TTC549 (cell line): ENCODE data around the gene AIF1.
"Not testable (repeated sequence)": the region's sequence is repeated elsewhere in the genome, so short reads cannot be mapped to it uniquely, and the experiment has no call there.

Experiments
- FAIRE-seq: peaks from 2 replicates; lab custom pipeline; 2012; peaks lifted over from hg19 to GRCh38; lab: Jason Lieb, UNC

The AIF1 gene

GRCh38 chr6:31580807-31581433 lies 34.1 kb upstream of the AIF1 start:
- FAIRE-seq: no peak

DNA sequence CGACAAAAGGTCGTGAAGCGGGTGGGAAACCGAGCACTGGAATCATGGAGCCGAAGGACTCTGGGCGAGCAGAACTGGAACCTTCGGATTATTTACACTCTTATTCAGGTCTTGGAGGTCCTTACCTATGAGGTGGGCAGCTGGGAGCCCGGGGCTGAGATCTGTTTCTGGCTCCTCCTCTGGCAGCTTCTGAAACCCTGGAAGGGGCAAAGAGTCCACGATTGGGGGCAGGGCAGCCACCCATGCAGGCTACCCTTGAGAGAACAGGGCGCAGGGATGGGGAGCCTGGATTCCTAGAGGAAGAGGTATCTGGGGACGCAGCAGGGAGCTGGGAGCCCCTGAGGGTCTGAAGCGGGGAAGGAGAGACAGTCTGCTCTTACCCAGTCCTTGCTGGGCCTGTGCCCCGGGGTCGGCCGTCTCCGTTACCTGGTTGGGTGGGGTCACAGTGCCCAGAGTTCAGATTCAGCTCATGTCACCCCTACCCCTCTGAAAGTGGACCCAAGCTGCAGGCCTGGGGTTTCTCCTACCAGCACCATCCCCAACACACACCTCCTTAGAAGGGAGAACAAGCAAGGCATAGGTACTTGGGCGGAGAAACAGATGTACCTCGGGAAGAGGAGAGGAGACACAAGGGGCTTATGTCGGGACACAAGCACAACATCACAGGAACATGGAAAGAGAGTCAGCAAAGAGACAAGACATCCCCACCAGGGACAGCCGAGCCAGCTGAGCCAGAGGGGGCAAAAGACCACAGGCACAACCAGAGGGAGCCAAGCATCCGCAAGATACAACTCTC lies 33.4 kb upstream of the AIF1 start:
- no peak for FAIRE-seq

GRCh38 chr6:31582230-31582643 lies 32.8 kb upstream of the AIF1 start, which contains the start of gene LTB:
TSS of gene LTB (minus strand) at chr6:31582424. CDS start at chr6:31582417, 7 bp downstream.
- no peak for FAIRE-seq

DNA sequence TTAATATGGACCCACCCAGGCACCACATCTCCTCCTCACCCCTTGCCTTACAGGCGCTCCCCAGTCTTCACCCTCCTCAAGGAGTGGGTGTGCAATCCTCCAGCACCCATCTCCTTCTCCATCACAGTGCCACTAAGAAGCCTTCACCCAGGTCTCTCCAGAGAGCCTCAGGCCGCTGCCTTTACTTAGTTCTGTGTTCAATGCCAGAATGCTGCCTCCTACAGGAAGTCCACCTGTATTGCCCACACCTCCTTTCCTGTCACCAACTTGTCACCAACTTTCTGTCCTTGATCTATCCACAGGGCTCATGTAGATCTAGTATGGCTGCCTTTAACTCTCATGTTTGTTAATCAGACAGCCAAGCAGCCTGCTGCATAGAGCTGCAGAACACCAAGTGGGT lies 29.5 kb upstream of the AIF1 start:
- FAIRE-seq: no peak

GRCh38 chr6:31586008-31586407 lies 29.0 kb upstream of the AIF1 start, which contains the start of gene LST1:
TSS of gene LST1 (plus strand) at chr6:31586277. CDS start at chr6:31587300, 1,023 bp downstream.
- no peak for FAIRE-seq

DNA sequence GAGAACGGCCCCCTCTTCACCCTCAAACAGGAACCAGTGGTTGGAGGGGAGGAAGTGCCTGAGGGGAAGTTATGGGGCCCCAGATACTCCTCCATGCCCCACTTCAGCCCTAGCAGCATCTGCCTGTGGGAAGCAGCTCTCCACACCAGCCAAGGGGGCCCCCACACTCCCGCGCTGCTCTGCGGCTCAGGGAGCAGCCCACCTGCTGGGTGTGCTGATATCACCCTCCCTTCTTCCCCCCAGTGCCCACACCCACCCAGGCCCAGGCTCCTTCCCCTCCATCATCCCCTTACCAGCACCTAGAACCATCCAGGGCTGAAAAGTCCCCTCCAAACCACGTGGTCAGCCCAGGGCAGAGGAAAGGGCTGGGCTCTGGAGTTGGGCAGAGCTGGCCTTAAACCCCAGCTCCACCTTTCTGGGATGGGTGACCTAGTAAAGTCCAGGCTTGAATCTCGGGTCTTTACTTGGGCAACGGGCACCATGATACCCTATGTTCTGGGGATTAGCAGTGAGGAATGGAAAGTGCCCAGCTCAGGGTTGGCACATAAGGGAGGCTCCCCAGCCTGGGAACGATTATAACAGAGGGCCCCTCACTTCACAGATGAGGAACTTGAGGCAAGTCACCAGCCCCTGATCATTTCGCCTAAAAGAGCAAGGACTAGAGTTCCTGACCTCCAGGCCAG lies 28.3 kb upstream of the AIF1 start:
- no peak for FAIRE-seq

DNA sequence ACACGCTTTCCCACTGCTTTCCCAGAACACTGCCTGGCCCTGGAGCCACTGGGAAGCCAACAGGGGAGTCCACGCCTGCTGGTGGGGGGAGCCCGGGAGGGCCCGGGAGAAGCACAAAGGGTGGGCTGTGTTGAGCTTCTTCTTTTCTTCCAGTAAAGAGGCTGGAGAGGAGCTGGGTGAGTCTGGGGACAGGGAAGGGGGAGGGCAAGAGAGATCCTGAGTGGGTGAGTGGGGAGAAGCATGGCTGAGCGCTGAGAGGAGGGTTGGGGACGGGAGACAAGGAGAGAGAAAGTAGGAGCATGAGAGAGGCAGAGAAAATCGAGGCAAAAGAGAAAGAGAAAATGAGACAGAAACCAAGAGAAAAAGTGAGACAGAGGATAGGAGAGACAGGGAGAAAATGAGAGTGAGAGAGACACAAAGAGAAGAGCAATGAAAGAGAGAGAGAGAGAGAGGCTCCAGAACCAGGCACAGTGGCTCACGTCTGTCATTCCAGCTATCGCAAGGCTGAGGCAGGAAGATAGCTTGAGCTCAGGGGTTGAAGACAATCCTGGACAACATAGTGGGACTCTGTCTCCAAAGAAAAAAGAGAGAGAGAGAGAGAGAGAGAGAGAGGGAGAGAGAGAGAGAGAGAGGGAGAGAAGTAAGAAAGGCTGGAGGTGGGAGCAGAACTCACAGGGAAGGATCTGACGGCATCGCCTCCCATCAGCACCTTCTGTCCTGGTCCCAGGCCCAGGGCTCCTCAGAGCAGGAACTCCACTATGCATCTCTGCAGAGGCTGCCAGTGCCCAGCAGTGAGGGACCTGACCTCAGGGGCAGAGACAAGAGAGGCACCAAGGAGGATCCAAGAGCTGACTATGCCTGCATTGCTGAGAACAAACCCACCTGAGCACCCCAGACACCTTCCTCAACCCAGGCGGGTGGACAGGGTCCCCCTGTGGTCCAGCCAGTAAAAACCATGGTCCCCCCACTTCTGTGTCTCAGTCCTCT lies 26.9 kb upstream of the AIF1 start:
- FAIRE-seq: no peak

- FAIRE-seq: no peak
Observed at GRCh38 chr6:31588871-31589650, 26.0 kb upstream of the AIF1 start.

DNA sequence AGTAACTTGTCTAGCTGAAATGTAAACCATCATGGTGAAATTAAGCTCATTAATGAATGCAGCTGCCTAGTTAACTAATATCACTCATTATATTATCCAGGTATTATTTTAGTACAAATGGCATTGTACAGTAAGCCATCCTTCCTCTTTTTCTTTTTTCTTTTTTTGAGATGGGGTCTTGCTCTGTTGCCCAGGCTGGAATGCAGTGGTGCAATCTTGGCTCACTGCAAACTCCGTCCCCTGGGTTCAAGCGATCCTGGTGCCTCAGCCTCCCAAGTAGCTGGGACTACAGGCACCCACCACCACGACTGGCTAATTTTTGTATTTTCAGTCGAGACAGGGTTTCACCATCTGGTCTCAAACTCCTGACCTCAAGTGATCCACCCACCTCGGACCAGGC lies 24.3 kb upstream of the AIF1 start:
- not testable (repeated sequence) for FAIRE-seq

DNA sequence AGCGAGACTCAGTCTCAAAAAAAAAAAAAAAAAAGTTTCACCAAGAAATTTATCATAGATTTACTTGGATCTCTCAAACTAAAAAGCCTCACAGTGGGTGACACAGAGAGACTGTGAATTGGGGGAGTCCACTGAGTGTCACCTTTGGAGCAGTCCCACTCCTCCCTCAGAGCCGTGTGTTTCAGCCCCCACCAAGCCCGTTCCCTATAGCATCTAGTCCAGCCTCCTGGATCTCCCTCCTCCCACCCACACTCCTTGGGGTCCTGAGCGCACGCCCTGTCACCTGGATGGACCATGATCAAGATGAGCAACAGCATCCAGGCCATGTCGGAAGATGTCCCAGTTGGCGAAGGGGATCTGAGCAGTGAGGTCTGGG lies 22.6 kb upstream of the AIF1 start:
- no peak for FAIRE-seq

DNA sequence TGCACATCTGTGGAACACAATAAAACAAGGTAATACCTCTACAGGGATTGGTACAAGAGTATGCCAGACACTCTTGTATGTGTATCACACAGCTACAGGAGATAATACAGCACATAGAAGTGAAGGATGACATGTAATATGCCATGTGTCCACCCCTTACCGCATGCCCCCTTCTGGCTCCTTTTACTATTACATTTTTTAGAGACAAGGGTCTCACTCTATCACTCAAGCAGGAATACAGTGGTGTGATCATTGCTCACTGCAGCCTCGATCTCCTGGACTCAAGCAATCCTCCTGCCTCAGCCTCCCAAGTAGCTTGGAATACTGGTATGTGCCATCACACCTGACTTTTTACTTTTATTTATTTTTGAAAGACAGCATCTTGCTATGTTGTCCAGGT lies 18.0 kb upstream of the AIF1 start:
- no peak for FAIRE-seq

- FAIRE-seq: no peak
Observed at GRCh38 chr6:31607317-31607716, 7.7 kb upstream of the AIF1 start.

- no peak for FAIRE-seq
Observed at GRCh38 chr6:31609519-31610406, 5.3 kb upstream of the AIF1 start.

DNA sequence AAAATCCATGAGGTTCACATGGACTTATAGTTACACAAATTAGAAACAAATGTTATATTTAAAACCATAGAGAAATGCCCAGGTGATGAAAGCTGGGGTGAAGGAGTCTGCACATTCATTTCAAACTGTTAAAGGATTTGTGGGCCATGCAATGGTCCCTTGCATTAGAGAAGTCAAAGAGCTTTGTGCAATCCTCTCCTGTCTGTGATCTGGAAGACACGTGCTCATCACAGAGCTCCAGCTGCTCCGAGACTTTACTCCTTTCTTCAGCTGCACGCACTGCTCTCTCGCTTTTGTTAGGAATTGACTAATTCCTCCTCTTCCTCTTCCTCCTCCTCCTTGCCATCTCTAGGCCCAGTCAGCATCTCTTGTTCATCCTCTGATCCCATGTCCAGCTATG lies 4.1 kb upstream of the AIF1 start:
- no peak for FAIRE-seq

GRCh38 chr6:31614075-31614619 lies 887 bp upstream of the AIF1 start:
- no peak for FAIRE-seq

DNA sequence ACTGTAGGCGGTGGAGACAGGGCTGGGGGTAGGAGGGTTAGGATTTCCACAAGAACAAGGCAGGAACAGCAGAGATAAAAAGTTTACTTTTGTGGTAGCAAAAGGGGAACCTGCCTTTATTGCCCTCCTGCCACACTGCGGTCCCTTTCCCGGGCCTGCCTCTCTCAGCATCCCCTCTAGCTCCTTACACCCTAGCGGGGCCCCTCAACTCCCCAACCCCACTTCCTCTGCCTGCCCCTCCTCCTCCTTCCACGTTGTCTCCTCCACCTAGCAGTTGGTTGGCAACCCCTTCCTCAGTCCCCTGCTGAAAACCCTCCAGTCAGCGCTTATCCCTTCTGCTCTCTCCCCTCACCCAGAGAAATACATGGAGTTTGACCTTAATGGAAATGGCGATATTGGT lies 714 bp downstream of the AIF1 start:
- FAIRE-seq: no peak

- no peak for FAIRE-seq
Observed at GRCh38 chr6:31617010-31617409, 2.0 kb downstream of the AIF1 start.

DNA sequence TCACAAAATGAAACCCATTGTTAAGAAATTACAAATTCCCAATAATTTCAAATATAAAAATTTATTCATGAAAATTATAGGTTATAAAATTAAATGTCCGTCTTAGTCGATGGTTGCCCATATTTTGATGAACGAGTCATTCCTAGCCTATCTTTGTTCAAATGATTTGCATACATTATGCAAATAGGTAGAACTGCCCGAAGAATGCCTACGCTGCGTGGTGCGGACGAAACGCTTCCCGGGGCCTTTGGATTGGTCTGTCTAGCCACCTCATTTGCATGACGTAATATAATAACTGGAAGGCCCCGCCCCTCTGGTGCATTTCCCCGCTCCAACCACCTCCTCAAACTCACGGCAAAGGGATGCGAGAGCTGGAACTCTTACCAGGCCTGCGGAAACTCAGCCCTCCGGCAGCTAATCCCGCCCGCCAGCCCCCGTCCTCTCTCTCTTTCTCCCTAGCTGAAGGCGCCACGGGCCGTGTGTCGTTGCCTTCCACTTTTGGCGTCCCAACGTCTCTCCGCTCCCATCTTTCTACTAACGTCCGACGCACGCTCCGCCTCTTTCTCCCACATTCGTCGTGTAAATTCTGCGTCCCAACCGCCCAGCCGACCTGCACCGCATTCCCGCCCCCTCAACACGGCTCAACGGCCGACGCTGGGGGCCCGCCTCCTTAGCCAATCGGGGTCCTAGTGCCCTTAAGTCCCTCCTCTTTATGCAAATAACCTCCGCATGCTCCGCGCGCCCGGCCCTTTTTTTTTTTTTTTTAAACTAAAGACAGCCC lies 5.0 kb downstream of the AIF1 start:
- FAIRE-seq: peak; percentile 97
